GM10266 (cell line): ENCODE measurements around the gene GRAP2.

ENCODE experiments used
- DNase-seq: peaks from one replicate; pipeline ENCODE4 v3.0.0; 2012; ENCODE audit errors: extremely low spot score
- TF ChIP-seq, protein P1 (sequence below): IDR thresholded peaks from 2 replicates; pipeline ENCODE4 v1.5.1; 2012; ENCODE audit warnings: mild to moderate bottlenecking, low read depth; ENCODE audit not compliant: control insufficient read depth, insufficient read depth; ENCODE audit errors: missing control alignments

Gene GRAP2

GRCh38 chr22:39940757-39941305, 39.9 kb downstream of the GRAP2 start:
- TF ChIP-seq, protein P1, sequence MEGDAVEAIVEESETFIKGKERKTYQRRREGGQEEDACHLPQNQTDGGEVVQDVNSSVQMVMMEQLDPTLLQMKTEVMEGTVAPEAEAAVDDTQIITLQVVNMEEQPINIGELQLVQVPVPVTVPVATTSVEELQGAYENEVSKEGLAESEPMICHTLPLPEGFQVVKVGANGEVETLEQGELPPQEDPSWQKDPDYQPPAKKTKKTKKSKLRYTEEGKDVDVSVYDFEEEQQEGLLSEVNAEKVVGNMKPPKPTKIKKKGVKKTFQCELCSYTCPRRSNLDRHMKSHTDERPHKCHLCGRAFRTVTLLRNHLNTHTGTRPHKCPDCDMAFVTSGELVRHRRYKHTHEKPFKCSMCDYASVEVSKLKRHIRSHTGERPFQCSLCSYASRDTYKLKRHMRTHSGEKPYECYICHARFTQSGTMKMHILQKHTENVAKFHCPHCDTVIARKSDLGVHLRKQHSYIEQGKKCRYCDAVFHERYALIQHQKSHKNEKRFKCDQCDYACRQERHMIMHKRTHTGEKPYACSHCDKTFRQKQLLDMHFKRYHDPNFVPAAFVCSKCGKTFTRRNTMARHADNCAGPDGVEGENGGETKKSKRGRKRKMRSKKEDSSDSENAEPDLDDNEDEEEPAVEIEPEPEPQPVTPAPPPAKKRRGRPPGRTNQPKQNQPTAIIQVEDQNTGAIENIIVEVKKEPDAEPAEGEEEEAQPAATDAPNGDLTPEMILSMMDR: no peak
- no peak for DNase-seq

- TF ChIP-seq, protein P1: no peak
- no peak for DNase-seq
These were observed 40.7 kb downstream of the GRAP2 start for GRCh38 chr22:39941601-39942000.

GRCh38 chr22:39942439-39943230, 41.8 kb downstream of the GRAP2 start:
- DNase-seq: no peak
- TF ChIP-seq, protein P1: no peak

DNA sequence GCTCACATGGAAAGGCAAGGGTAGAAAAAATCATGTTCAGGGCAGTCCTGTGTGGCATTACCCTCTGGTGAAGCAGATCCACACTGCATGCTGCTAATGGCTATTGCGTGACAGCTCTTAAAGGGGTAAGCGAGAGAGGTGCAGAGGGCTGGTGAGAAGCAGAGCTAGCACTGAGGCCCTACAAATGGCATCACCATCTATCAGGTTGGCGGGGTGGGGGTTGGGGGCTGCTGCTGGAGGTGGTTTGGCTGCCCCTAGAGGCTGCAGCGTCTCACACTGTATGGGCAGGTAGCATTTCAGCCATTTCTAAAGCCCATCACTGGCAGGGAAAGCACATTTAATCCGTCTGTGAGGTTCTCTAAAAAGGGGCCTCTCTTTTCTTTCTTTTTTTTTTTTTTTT, 42.5 kb downstream of the GRAP2 start:
- DNase-seq: no peak
- TF ChIP-seq, protein P1: no peak

GRCh38 chr22:39943953-39944872, 43.3 kb downstream of the GRAP2 start:
- TF ChIP-seq, protein P1: no peak
- DNase-seq: no peak

DNA sequence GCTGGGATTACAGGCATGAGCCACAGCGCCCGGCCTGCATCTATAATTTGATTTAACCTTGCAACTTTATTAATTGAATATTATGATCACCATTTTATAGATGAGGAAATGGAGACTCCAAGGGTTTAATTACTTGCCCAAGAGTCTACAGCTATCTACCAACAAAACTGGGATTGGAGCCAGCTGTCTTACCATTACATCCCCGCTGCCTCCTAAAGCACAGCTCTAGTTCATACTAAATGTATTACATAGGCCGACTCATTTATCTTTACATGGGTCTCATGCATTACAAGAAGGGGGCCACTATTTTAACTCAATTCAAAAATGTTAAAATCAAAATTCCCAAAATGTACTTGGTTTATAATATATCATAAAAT, 45.2 kb downstream of the GRAP2 start:
- TF ChIP-seq, protein P1: no peak
- no peak for DNase-seq
